Nephron (organoid): ENCODE data around the gene CACNA2D2.

ENCODE experiments used
- H3K27ac Mint-ChIP-seq, 3 experiments: 2 replicates each; pipeline ENCODE4 v1.8.0; 2020; ENCODE audit warnings: mixed read lengths in 3 of 3, mild to moderate bottlenecking in 2 of 3, moderate library complexity in 1 of 3
- H3K27me3 Mint-ChIP-seq: 2 replicates; pipeline ENCODE4 v1.8.0; 2021; ENCODE audit warnings: low read depth, mild to moderate bottlenecking, moderate library complexity, mixed read lengths
- H3K36me3 Mint-ChIP-seq: 2 replicates; pipeline ENCODE4 v1.8.0; 2020; ENCODE audit warnings: low read depth, mixed read lengths
- H3K4me1 Mint-ChIP-seq: 2 replicates; pipeline ENCODE4 v1.8.0; 2020; ENCODE audit warnings: mixed read lengths
- H3K4me3 Mint-ChIP-seq, 3 experiments: 2 replicates each; pipeline ENCODE4 v1.8.0; 2020; ENCODE audit warnings: mild to moderate bottlenecking in 3 of 3, mixed read lengths in 3 of 3, moderate library complexity in 2 of 3
- H3K9me3 Mint-ChIP-seq: 2 replicates; pipeline ENCODE4 v1.8.0; 2020; ENCODE audit warnings: mixed read lengths
- CTCF ChIP-seq, 3 experiments: fragments of 200-600 bp; sonication (generic); IDR thresholded peaks; one replicate each; pipeline ENCODE4 v1.5.0; 2021; ENCODE audit warnings: antibody characterized with exemption in 3 of 3; ENCODE audit not compliant: unreplicated experiment in 3 of 3

Gene CACNA2D2

DNA sequence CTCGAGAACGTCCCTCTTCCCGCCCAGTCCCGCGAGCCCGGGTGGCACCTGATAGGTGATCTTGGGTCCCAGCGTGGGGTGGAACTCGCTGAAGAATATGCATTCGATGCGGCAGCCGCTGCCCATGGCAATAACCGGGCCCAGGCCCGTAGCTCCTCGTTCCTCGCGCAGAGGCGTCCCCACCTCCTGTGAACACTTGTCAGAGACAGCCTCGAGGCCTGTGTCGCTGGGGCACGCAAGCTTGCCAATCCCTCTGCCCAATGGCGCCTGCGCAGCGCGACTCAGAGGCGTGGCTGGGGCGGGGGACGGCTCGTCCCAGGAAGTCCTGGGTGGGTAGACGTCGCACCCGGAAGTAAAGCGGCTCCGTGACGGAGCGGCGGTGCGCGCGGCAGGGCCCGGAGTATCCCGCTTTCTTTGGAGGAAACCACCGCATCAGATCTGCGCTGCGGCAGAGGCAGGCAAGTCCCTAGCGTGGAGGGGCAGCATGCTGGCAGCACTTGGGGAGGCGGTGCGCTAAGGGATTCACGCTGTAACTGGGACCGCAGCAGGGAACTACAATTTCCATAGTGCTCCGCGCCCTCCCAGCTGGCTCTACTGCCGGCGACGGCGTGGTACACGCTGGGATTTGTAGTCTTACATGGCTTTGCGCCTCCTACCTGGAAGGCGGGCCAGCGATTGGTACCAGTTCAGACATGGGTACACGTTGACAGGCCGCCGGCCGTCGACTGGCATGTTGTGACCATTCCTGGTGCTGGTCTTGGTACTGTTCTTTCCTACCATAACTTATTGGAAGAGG lies 152.7 kb downstream of the CACNA2D2 start, which contains the start of the genes CYB561D2 and NPRL2:
Gene CYB561D2 (plus strand): TSS at position 336 of the 796 bp plus-strand sequence. CDS start 572 bp downstream, outside the sequence.
Gene NPRL2 (minus strand): TSS at position 249 of the 796 bp plus-strand sequence. CDS start 123 bp downstream, at position 126.
- Mint-ChIP-seq H3K9me3 (no peaks in the 10 kb centered on the region), H3K36me3 (peaks cover 14% of the 10 kb centered on the region), H3K27me3 (peaks cover 1% of the 10 kb centered on the region), H3K4me3 (peak within 1 kb of the TSS; percentile 96 to 97 (median 97)), H3K27ac (peak within 1 kb of the TSS; percentile 93 to 99 (median 97)), H3K4me1 (peaks cover 28% of the 10 kb centered on the region)
- TF ChIP-seq CTCF (IDR thresholded peaks at IDR 0.05; ENCODE audit: unreplicated experiment in 3 of 3), result no peak

DNA sequence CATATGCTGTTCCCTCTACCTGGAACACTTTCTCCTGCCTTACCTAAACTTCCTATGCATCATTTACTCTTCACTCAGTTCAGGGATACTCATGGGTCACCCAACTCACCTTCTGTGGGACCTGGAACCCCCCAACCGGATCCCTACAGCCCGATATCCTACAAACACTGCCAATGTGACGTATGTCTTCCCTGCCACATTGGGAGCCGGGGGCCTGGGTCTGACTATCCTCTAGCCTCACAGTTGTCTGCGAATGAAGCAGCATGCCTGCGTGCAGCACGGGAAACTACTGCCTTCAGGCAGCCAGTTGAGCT lies 153.3 kb downstream of the CACNA2D2 start:
- Mint-ChIP-seq H3K36me3 (peaks cover 10% of the 10 kb centered on the region), H3K27me3 (peaks cover 6% of the 10 kb centered on the region), H3K27ac (peak overlapping the region; percentile 93 to 99 (median 97)), H3K4me3 (peak overlapping the region; percentile 96 to 97 (median 97)), H3K4me1 (peaks cover 28% of the 10 kb centered on the region), H3K9me3 (no peaks in the 10 kb centered on the region)
- no peak for TF ChIP-seq CTCF (IDR thresholded peaks at IDR 0.05; ENCODE audit: unreplicated experiment in 3 of 3)

DNA sequence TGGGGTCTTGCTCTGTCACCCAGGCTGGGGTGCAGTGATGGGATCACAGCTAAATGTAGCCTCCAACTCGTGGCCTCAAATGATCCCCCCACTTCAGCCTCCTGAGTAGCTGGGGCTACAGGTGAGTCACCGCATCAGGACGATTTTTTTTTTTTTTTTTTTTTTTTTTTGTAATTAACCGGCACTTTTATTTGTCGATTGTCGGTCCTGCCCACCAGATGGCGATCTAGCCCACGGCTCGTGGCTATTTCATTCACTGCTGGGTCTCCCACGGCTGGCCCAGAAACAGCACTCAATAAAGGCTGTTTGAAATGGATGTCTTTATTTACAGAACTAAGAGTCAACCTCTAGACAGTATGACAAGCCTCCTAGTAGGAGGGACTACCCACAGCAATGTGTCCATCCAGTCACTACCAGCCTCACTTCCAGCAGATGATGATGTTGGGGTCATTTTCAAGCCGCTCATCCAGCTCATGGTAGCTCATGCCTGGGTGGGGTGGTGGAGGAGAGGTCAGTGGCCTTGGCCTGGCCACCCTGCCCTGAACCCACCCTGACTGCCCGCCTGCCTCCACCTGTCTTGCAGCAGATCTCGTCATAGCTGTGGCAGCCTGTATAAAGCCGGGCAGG lies 156.1 kb downstream of the CACNA2D2 start:
- Mint-ChIP-seq H3K27me3 (peaks cover 23% of the 10 kb centered on the region), H3K4me3 (peak overlapping the region; percentile 53 to 70 (median 60)), H3K4me1 (peaks cover 28% of the 10 kb centered on the region), H3K9me3 (no peaks in the 10 kb centered on the region), H3K27ac (peak overlapping the region in 1 of 3 experiments; percentile 39), H3K36me3 (no peaks in the 10 kb centered on the region)
- peak; percentile 51 to 66 (median 62) for TF ChIP-seq CTCF (IDR thresholded peaks at IDR 0.05; ENCODE audit: unreplicated experiment in 3 of 3)

- no peak for TF ChIP-seq CTCF (IDR thresholded peaks at IDR 0.05; ENCODE audit: unreplicated experiment in 3 of 3)
- H3K4me1 Mint-ChIP-seq, result peaks cover 19% of the 10 kb centered on the region
- H3K27ac Mint-ChIP-seq, result peak within 1 kb of the TSS in 1 of 3 experiments; percentile 56
- H3K4me3 Mint-ChIP-seq, result peak within 1 kb of the TSS; percentile 77 to 82 (median 81)
- H3K27me3 Mint-ChIP-seq, result peaks cover 39% of the 10 kb centered on the region
- H3K9me3 Mint-ChIP-seq, result no peaks in the 10 kb centered on the region
- H3K36me3 Mint-ChIP-seq, result no peaks in the 10 kb centered on the region
Measured at GRCh38 chr3:50345586-50346234, 157.7 kb downstream of the CACNA2D2 start, which contains the start of gene ZMYND10. Gene ZMYND10, minus strand, starts transcription at chr3:50345732. Its CDS starts 153 bp downstream, at chr3:50345579.

DNA sequence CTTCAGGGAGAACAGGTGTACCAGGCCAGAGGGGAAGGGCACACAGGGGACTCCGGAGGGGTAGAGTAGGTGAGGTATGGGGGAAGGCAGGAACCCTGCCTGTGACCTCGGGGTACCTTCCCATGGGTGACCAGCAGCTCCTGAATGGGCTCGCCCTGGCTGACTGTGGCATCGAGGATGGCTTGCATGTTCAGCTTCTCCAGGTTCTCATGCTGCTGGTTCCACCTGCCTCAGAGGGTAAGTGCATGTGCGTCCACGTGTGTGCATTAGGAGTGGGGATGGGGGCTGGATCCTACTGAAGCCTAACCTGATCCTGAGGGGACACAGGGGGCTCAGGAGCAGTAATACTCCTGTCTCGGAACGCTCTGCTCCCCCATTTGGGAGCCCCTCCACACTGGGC lies 158.4 kb downstream of the CACNA2D2 start:
- peaks cover 13% of the 10 kb centered on the region for H3K4me1 Mint-ChIP-seq
- no peak overlapping the region for H3K27ac Mint-ChIP-seq
- peaks cover 45% of the 10 kb centered on the region for H3K27me3 Mint-ChIP-seq
- H3K36me3 Mint-ChIP-seq, result no peaks in the 10 kb centered on the region
- no peak for TF ChIP-seq CTCF (IDR thresholded peaks at IDR 0.05; ENCODE audit: unreplicated experiment in 3 of 3)
- H3K9me3 Mint-ChIP-seq, result no peaks in the 10 kb centered on the region
- H3K4me3 Mint-ChIP-seq, result peak overlapping the region; percentile 46 to 48 (median 46)
